Hepatocyte (in vitro differentiated cells): ENCODE measurements around the gene DNAI2. TPM values are rescaled to one million over a fixed set of nuclear protein-coding genes. Genes with fewer than 3 reads are reported as not detected.

Experiments
- DNase-seq: peaks from one replicate; pipeline ENCODE4 v3.0.0-alpha.2; 2016; ENCODE audit warnings: low spot score
- H2AFZ ChIP-seq: fragments of 200-600 bp; sonication (generic); 2 replicates; pipeline ENCODE4 v1.6.0; 2016; ENCODE audit warnings: antibody characterized with exemption, mild to moderate bottlenecking
- H3K27ac ChIP-seq: fragments of 200-600 bp; sonication (generic); 2 replicates; pipeline ENCODE4 v1.5.1; 2016; ENCODE audit warnings: mild to moderate bottlenecking
- H3K27me3 ChIP-seq: fragments of 200-600 bp; sonication (generic); 2 replicates; pipeline ENCODE4 v1.6.1; 2016
- H3K36me3 ChIP-seq: fragments of 200-600 bp; sonication (generic); replicated peaks from 2 replicates; pipeline ENCODE4 v1.5.1; 2016; ENCODE audit warnings: low read depth; ENCODE audit not compliant: insufficient read depth
- H3K4me1 ChIP-seq: fragments of 200-600 bp; sonication (generic); 2 replicates; pipeline ENCODE4 v1.5.1; 2016; ENCODE audit warnings: mild to moderate bottlenecking, moderate library complexity; ENCODE audit not compliant: insufficient read depth
- H3K4me2 ChIP-seq: fragments of 200-600 bp; sonication (generic); 2 replicates; pipeline ENCODE4 v1.6.0; 2016
- H3K4me3 ChIP-seq: fragments of 200-600 bp; sonication (generic); 2 replicates; pipeline ENCODE4 v1.5.1; 2016; ENCODE audit warnings: mild to moderate bottlenecking
- H3K79me2 ChIP-seq: fragments of 200-600 bp; sonication (generic); 2 replicates; pipeline ENCODE4 v1.6.0; 2017; ENCODE audit warnings: mild to moderate bottlenecking
- H3K9me2 ChIP-seq: fragments of 200-600 bp; sonication (generic); replicated peaks from 2 replicates; pipeline ENCODE4 v1.6.0; 2017; ENCODE audit warnings: mild to moderate bottlenecking; ENCODE audit not compliant: insufficient read depth
- H3K9me3 ChIP-seq: fragments of 200-600 bp; sonication (generic); 2 replicates; pipeline ENCODE4 v1.5.1; 2016; ENCODE audit warnings: low read depth, mild to moderate bottlenecking
- H4K20me1 ChIP-seq: fragments of 200-600 bp; sonication (generic); 2 replicates; pipeline ENCODE4 v1.6.0; 2016; ENCODE audit warnings: mild to moderate bottlenecking; ENCODE audit not compliant: insufficient read depth, poor library complexity, severe bottlenecking
- EZH2 ChIP-seq: fragments of 200-600 bp; sonication (generic); IDR thresholded peaks from 2 replicates; pipeline ENCODE4 v1.6.1; 2016; ENCODE audit warnings: antibody characterized with exemption, mild to moderate bottlenecking, borderline replicate concordance
- EZH2phosphoT487 ChIP-seq: fragments of 200-600 bp; sonication (generic); IDR thresholded peaks from one replicate; pipeline ENCODE4 v1.6.1; 2018; ENCODE audit warnings: antibody characterized with exemption, mild to moderate bottlenecking, low read depth, moderate library complexity; ENCODE audit not compliant: unreplicated experiment, severe bottlenecking
- WGBS: methylation state at CpG from one replicate; pipeline ENCODE4 v1.1.6; 2016; ENCODE audit warnings: low lambda C conversion rate; ENCODE audit errors: missing lambda C conversion rate; 5-methylcytosine and 5-hydroxymethylcytosine counted together
- polyA plus RNA-seq: library from polyadenylated mRNA; unstranded; fragments of >200 nt; fragmentation: Nextera tagmentation; extraction: Ambion mirVana; gene quantifications from 2 replicates; pipeline ENCODE4 v1.2.1, GENCODE V29; 2016
- total RNA-seq: library from RNA; depleted of rRNA; stranded (reverse); fragments of >200 nt; gene quantifications from 2 replicates; pipeline ENCODE4 v1.2.3, GENCODE V29; 2014
- TF ChIP-seq, protein P1 (sequence below): fragments of 200-600 bp; sonication (generic); IDR thresholded peaks from 2 replicates; pipeline ENCODE4 v1.5.1; 2016; ENCODE audit warnings: antibody characterized with exemption, mild to moderate bottlenecking; ENCODE audit not compliant: poor library complexity

The DNAI2 gene
- total and polyA plus RNA-seq, 2 experiments from 2014 or later, result not detected

GRCh38 chr17:74252211-74252610 is 21.8 kb upstream of the DNAI2 start:
- Histone ChIP-seq H2AFZ (no peak overlapping the region), H4K20me1 (no peaks in the 10 kb centered on the region), H3K9me2 (no peaks in the 10 kb centered on the region), H3K27ac (no peak overlapping the region), H3K27me3 (no peaks in the 10 kb centered on the region), H3K4me3 (no peak overlapping the region), H3K9me3 (no peaks in the 10 kb centered on the region), H3K4me2 (no peak overlapping the region), H3K4me1 (no peaks in the 10 kb centered on the region), H3K79me2 (no peaks in the 10 kb centered on the region), H3K36me3 (no peaks in the 10 kb centered on the region)
- no peak for TF ChIP-seq EZH2
- TF ChIP-seq, protein P1, sequence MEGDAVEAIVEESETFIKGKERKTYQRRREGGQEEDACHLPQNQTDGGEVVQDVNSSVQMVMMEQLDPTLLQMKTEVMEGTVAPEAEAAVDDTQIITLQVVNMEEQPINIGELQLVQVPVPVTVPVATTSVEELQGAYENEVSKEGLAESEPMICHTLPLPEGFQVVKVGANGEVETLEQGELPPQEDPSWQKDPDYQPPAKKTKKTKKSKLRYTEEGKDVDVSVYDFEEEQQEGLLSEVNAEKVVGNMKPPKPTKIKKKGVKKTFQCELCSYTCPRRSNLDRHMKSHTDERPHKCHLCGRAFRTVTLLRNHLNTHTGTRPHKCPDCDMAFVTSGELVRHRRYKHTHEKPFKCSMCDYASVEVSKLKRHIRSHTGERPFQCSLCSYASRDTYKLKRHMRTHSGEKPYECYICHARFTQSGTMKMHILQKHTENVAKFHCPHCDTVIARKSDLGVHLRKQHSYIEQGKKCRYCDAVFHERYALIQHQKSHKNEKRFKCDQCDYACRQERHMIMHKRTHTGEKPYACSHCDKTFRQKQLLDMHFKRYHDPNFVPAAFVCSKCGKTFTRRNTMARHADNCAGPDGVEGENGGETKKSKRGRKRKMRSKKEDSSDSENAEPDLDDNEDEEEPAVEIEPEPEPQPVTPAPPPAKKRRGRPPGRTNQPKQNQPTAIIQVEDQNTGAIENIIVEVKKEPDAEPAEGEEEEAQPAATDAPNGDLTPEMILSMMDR, result no peak
- no peak for TF ChIP-seq EZH2phosphoT487
- WGBS, result 82% methylated on average over 8 of the region's 8 CpGs
- no peak for DNase-seq

- H3K4me3 ChIP-seq, result no peak overlapping the region
- no peak overlapping the region for H2AFZ ChIP-seq
- no peak overlapping the region for H3K4me2 ChIP-seq
- TF ChIP-seq EZH2phosphoT487 (no peak), EZH2 (no peak)
- TF ChIP-seq, protein P1, result no peak
- H3K36me3 ChIP-seq, result no peaks in the 10 kb centered on the region
- H3K79me2 ChIP-seq, result no peaks in the 10 kb centered on the region
- H3K4me1 ChIP-seq, result no peaks in the 10 kb centered on the region
- H3K9me3 ChIP-seq, result no peaks in the 10 kb centered on the region
- H3K27ac ChIP-seq, result no peak overlapping the region
- no peaks in the 10 kb centered on the region for H3K27me3 ChIP-seq
- WGBS, result 91% methylated on average over 13 of the region's 13 CpGs
- no peaks in the 10 kb centered on the region for H4K20me1 ChIP-seq
- no peak for DNase-seq
- H3K9me2 ChIP-seq, result no peaks in the 10 kb centered on the region
Observed at GRCh38 chr17:74253036-74253435, 21.0 kb upstream of the DNAI2 start.

GRCh38 chr17:74257311-74257710 is 16.7 kb upstream of the DNAI2 start:
- Histone ChIP-seq H3K27me3 (peaks cover 18% of the 10 kb centered on the region), H2AFZ (no peak overlapping the region), H3K4me1 (no peaks in the 10 kb centered on the region), H3K36me3 (no peaks in the 10 kb centered on the region), H3K9me3 (no peaks in the 10 kb centered on the region), H3K4me2 (no peak overlapping the region), H3K4me3 (no peak overlapping the region), H3K27ac (no peak overlapping the region), H3K9me2 (no peaks in the 10 kb centered on the region), H3K79me2 (no peaks in the 10 kb centered on the region), H4K20me1 (no peaks in the 10 kb centered on the region)
- WGBS, result 90% methylated on average over 10 of the region's 10 CpGs
- no peak for DNase-seq
- TF ChIP-seq, protein P1, result no peak
- TF ChIP-seq EZH2, result no peak
- no peak for TF ChIP-seq EZH2phosphoT487

DNA sequence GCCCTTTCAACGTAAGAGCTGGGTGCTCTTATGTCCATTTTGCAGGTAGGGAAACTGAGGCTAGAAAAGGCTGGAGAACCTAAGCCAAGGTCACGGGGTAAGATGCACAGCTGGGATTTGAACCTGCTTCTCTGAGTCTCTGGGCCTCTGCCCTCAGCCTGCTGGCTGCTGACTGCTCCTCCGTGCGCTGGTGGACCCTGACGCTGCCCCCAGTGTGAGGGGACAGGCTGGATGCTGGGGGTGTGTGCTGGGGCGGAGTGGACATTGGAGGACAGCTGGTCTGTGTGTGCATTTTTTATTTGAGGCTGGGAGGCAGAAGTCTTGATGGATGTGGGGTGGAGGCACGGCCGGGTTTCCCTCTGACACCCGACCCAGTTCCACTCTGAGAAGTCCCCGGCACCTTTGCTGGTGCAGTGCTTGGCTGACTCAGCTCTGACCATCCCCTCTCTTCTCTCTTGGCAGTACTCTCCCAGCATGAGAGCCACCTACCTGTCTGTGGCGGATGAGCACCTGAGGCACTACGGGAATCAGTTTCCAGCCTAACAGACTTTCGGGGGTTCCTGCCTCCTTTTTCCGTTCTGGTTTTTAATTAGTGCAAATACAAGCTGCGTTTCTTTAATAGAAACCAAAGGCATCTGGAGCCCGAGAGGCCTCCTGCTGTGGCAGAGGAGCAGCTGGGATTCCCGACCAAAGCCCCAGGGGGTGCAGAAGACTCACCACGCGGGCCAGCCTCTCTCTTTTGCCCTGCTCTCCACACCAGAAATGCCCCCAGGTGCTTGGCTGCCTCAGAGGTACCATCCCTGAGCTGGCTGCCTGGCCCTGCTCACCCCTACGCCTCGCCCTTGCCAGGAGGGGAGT is 14.1 kb upstream of the DNAI2 start:
- H3K4me3 ChIP-seq, result no peak overlapping the region
- no peak for DNase-seq
- H3K27ac ChIP-seq, result no peak overlapping the region
- TF ChIP-seq EZH2 (no peak), EZH2phosphoT487 (no peak)
- TF ChIP-seq, protein P1, result no peak
- H4K20me1 ChIP-seq, result no peaks in the 10 kb centered on the region
- H3K9me2 ChIP-seq, result no peaks in the 10 kb centered on the region
- H3K79me2 ChIP-seq, result no peaks in the 10 kb centered on the region
- H3K27me3 ChIP-seq, result peaks cover 18% of the 10 kb centered on the region
- no peaks in the 10 kb centered on the region for H3K9me3 ChIP-seq
- no peaks in the 10 kb centered on the region for H3K4me1 ChIP-seq
- no peak overlapping the region for H2AFZ ChIP-seq
- WGBS, result 58% methylated on average over 21 of the region's 21 CpGs
- no peak overlapping the region for H3K4me2 ChIP-seq
- H3K36me3 ChIP-seq, result no peaks in the 10 kb centered on the region
